GM10266 (cell line): ENCODE data around the gene ZNF532.

ENCODE experiments used
- DNase-seq: peaks from one replicate; pipeline ENCODE4 v3.0.0; 2012; ENCODE audit errors: extremely low spot score
- TF ChIP-seq, protein P1 (sequence below): IDR thresholded peaks from 2 replicates; pipeline ENCODE4 v1.5.1; 2012; ENCODE audit warnings: mild to moderate bottlenecking, low read depth; ENCODE audit not compliant: control insufficient read depth, insufficient read depth; ENCODE audit errors: missing control alignments

The ZNF532 gene

DNA sequence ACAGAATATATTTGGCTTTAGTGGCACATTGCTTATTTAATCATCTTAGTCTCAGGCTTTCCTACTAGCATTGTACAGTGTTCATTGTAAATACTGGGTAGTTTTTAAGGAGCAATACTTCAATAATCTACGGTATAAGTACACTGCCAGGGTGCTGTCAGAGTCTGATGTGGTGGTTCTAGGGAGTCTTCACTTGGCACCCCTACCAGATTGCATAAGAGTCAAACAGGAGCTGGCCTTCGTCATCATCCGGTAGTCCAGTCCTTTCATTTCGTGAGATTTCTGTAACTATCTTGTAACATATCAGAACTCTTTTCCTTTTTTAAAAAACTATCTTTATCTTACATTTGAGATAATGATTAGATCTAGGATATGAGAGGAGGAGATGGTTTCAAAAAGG lies 91.1 kb downstream of the ZNF532 start:
- TF ChIP-seq, protein P1, sequence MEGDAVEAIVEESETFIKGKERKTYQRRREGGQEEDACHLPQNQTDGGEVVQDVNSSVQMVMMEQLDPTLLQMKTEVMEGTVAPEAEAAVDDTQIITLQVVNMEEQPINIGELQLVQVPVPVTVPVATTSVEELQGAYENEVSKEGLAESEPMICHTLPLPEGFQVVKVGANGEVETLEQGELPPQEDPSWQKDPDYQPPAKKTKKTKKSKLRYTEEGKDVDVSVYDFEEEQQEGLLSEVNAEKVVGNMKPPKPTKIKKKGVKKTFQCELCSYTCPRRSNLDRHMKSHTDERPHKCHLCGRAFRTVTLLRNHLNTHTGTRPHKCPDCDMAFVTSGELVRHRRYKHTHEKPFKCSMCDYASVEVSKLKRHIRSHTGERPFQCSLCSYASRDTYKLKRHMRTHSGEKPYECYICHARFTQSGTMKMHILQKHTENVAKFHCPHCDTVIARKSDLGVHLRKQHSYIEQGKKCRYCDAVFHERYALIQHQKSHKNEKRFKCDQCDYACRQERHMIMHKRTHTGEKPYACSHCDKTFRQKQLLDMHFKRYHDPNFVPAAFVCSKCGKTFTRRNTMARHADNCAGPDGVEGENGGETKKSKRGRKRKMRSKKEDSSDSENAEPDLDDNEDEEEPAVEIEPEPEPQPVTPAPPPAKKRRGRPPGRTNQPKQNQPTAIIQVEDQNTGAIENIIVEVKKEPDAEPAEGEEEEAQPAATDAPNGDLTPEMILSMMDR = no peak
- DNase-seq = no peak

DNA sequence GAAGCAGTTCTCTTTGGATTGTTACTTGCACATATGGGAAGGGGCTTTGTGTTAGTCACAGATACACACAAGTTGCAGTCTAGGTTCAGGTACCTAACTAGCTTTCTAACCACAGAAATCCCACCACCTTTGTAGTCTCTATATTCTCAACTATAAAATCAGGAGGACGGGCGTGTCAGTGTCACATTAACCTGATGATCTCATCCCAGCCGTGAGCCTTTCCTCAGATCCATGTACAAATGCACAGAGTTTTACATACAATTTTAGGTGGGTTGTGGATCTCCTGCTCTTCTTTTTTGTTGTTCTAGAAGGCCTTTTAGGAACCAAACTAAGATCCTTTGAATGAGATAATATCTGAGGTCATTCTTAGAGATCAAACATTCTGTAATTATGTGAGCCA lies 94.0 kb downstream of the ZNF532 start:
- TF ChIP-seq, protein P1 = no peak
- no peak for DNase-seq

DNA sequence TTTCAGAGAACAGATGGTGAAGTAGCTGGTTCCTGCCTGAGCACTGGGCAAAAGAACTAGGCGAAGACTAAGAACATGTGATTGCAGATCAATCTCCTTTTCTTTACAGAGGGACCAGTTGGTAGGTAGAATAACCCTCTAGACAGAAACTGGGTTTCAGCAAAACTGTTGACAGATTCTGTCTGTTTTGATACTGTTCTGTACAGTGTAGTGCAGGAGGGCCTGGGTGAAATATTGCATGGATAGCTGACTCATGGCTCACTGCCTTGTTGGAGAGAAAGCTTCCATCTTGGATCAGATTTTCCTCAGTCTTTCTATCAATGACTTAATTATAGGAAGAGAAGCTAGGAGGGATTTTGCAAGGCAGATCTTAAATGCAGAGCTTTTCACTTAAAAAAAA lies 95.8 kb downstream of the ZNF532 start:
- DNase-seq = no peak
- TF ChIP-seq, protein P1 = no peak

DNA sequence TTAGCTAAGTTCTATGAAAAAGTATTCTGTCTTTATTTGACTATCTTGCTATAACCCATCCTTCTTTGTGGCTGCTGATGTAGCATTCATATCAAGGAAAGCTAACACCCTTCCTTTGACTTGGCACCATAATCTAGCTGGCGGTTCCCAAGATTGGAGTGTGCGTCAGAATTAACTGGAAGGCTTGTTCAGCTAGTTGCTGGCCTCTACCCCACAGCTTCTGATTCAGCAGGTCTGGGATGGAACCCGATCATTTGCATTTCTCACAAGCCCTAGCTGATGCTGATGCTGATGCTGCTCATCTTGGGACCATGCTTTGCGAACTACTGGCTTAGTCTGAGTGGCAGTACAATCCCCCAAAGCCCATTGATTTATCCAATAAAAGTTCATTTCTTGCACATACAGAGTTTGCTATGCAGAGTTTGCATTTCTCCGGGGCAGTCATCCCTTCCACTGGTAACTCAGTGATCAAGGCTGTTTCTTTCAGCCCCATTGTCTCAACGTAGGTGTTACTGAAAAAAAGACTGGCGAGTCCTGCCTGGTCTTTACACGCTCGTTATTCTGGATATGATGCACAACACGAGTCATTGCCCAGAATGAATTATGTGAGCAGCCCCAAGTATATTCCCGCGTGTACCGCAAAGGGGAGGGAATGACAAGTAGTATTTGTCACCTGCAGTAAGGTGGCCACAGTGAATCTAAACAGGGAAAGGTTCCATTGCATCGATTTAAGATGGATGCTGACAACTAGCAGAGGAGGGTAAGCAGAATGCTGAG lies 96.5 kb downstream of the ZNF532 start:
- TF ChIP-seq, protein P1 = no peak
- DNase-seq = no peak

DNA sequence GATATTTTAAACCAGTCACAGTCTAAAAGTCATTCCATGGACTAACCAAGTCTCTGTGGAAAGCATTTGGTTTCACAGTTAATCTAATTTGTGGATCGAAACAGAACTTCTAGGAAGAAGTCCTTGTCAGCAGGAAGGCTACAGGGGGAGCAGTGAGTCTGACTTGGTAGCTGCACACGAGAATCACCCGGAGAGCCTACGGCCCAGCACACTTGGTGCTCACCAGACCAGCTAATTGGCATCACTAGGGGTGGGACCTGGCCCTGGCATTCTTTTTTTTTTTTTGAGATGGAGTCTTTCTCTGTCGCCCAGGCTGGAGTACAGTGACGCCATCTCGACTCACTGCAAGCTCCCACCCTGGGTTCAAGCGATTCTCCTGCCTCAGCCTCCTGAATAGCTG lies 97.7 kb downstream of the ZNF532 start:
- TF ChIP-seq, protein P1 = no peak
- DNase-seq = no peak

DNA sequence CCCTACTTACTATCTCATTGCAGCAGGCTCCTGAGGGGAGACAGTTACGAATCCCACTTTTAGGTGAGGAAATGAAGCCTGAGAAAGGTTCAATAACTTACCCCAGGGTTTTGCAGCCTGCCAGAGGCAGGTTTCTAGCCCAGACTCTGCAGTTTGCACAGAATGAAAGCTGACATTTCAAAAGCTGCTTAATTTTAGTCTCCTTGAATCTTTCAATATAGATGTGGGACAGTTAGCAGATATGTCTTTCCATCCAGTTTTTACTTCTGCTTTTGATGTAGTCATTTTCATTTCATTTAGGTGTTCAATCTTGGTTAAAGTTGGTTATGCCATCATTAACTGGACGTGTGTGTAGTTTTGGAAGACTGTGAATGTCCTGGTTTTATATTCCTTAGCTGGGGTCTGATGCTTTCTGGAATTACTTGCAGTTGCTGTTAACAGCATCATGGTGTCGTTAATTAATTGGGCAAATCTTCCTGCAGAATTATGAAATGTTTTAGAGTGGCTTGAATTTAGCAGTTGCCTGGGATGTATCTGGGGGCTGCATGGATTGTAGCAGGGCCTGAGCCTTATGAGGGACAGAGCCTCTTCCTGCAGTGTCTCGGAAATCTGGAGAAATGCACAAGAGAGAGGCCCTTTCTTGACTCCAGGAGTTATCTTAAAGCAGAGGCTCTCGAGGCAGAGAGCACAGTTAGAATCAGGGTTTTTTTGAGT lies 100.8 kb downstream of the ZNF532 start:
- no peak for DNase-seq
- TF ChIP-seq, protein P1 = no peak

DNA sequence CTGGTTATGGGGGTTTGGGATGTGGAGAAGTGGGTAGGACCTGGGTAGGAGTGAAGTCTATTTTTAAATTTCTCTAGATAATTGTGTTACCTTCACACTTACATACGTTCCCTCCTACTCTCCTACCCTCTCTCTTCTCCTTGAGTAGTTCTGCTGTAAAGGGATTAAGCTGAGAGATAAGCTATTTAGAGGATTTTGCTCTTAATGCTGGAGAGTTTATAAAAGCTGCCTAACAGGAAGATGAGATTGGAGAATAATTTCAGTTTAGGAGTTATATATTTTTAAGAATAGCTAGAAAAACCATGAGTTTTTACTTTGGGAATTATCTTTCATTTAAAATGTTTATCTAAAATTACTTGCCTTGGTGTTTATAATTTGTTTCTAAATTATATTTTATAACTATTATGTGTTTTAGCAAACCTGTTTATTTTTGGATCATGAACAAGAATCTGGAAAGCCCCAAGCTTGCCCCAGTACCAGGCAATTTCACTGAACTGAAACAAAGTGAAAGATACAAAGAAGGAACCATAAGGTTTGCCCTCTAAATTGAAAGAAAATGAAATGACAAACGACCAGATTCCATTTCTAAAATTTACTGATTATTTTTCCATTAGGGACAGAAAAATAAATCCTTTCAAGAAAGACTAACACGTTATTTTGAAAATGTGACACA lies 101.5 kb downstream of the ZNF532 start:
- TF ChIP-seq, protein P1 = no peak
- DNase-seq = no peak
